Astrocyte (in vitro differentiated cells and primary cell): Measurements from ENCODE around the gene ZFP36L1.

Experiments used
- EZH2 ChIP-seq: IDR thresholded peaks from 2 replicates; pipeline ENCODE4 v1.6.1; 2012; ENCODE audit warnings: mild to moderate bottlenecking, low read length, inconsistent platforms; ENCODE audit not compliant: insufficient read depth
- TF ChIP-seq, protein P1 (sequence below): IDR thresholded peaks from 2 replicates; pipeline ENCODE4 v1.5.1; 2011; ENCODE audit warnings: low read depth, mild to moderate bottlenecking, inconsistent platforms, low read length, moderate library complexity; ENCODE audit not compliant: insufficient read depth

DNA sequence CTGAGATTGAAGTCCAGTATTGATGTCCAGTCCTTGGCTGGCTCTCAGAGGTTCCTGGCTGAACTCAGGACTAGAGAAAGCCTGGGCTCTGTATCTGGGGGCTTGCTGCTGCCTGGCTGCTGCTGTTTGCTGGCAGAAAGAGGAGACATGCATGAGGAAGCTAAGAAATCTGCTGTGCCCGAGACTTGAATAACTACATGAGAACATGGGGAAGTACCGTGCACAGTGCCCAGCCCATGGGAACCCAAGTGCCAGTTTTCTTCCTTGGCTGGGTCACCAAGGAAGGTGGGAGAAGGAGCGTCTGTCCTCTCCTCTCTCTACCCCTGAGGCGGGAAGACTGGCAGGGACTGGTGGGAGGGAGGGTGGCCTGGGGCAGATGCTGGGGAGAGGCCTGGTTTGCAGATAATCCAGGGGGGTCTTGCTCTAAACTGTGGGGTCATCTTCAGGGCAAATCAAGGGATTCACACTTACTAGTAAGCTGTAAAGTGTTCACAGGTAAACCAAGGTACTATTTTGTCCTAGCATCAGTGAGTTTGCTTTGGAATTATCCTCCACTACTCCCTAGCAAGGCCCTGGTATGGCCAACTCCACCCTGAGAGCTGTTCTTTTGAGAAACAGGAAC is 13.8 kb upstream of the ZFP36L1 start:
- no peak for TF ChIP-seq EZH2
- TF ChIP-seq, protein P1, sequence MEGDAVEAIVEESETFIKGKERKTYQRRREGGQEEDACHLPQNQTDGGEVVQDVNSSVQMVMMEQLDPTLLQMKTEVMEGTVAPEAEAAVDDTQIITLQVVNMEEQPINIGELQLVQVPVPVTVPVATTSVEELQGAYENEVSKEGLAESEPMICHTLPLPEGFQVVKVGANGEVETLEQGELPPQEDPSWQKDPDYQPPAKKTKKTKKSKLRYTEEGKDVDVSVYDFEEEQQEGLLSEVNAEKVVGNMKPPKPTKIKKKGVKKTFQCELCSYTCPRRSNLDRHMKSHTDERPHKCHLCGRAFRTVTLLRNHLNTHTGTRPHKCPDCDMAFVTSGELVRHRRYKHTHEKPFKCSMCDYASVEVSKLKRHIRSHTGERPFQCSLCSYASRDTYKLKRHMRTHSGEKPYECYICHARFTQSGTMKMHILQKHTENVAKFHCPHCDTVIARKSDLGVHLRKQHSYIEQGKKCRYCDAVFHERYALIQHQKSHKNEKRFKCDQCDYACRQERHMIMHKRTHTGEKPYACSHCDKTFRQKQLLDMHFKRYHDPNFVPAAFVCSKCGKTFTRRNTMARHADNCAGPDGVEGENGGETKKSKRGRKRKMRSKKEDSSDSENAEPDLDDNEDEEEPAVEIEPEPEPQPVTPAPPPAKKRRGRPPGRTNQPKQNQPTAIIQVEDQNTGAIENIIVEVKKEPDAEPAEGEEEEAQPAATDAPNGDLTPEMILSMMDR: no peak
